HCT116 (cell line): ENCODE measurements around the gene MMP15. TPM values are rescaled to one million over a fixed set of nuclear protein-coding genes. Genes with fewer than 3 reads are reported as not detected.

Experiments
- ATAC-seq: fragments of 200-7000 bp; cut with Tn5 transposase; 2 replicates; pipeline ENCODE4 v1.9.1; 2020; ENCODE audit warnings: mild to moderate bottlenecking, moderate library complexity
- BruUV-seq: library from RNA; stranded (reverse); fragments of 400-500 nt; replicated peaks from 2 replicates; lab custom pipeline; 2021; lab: Mats Ljungman, UMichigan
- CTCF ChIA-PET: fragments of 300-600 bp; sonication (Branson Sonifier 250); formaldehyde crosslinking; loops from one replicate; lab custom pipeline; 2021; ENCODE audit warnings: antibody characterized with exemption; lab: Charles Lee
- POLR2A ChIA-PET: fragments of 300-600, 350-600 bp; sonication (Branson Sonifier 250); formaldehyde crosslinking; loops from one replicate; lab custom pipeline; 2021; ENCODE audit warnings: antibody characterized with exemption; lab: Charles Lee
- RAD21 ChIA-PET, 2 experiments: fragments of 300-600 bp; sonication (Branson Sonifier 250); formaldehyde crosslinking; loops; one replicate each; lab custom pipeline; 2023; ENCODE audit warnings: low total read pairs in 2 of 2; ENCODE audit not compliant: uncharacterized antibody in 2 of 2, unreplicated experiment in 2 of 2, low non-redundant PET in 1 of 2; lab: Charles Lee
- DNase-seq: peaks from one replicate; pipeline ENCODE4 v3.0.0-alpha.2; 2010; ENCODE audit warnings: low read depth, low spot score
- H2AFZ ChIP-seq: fragments of 200-600 bp; shearing (Covaris generic), sonication (generic); 2 replicates; pipeline ENCODE4 v1.6.1; 2017; ENCODE audit warnings: low read depth, mixed run types, mixed read lengths, antibody characterized with exemption, low read length; ENCODE audit not compliant: poor library complexity, severe bottlenecking
- H3K27ac ChIP-seq: 2 replicates; pipeline ENCODE4 v1.5.1; 2012; ENCODE audit warnings: low read depth, low read length
- H3K27me3 ChIP-seq: fragments of 200-600 bp; sonication (generic); 2 replicates; pipeline ENCODE4 v1.6.1; 2016; ENCODE audit warnings: mixed run types, low read length, mixed read lengths; ENCODE audit not compliant: insufficient read depth
- H3K36me3 ChIP-seq, 2 experiments: fragments of 200-500 bp in 1 of 2; fragments of 200-600 bp in 1 of 2; sonication (Bioruptor generic) in 1 of 2; sonication (generic) in 1 of 2; 2 replicates each; pipeline versions ENCODE4 v1.5.1 to v1.6.1; 2014 to 2016; ENCODE audit warnings: low read length in 2 of 2, inconsistent platforms in 1 of 2, mixed read lengths in 1 of 2, mixed run types in 1 of 2; ENCODE audit not compliant: insufficient read depth in 2 of 2, control insufficient read depth in 1 of 2
- H3K4me1 ChIP-seq, 2 experiments: fragments of 200-600 bp in 1 of 2; sonication (generic) in 1 of 2; 2 replicates each; pipeline versions ENCODE4 v1.5.1 to v1.6.1; 2012 to 2017; ENCODE audit warnings: low read length in 2 of 2, inconsistent platforms in 1 of 2, mild to moderate bottlenecking in 1 of 2, mixed read lengths in 1 of 2, mixed run types in 1 of 2, moderate library complexity in 1 of 2; ENCODE audit not compliant: insufficient read depth in 2 of 2, control insufficient read depth in 1 of 2
- H3K4me2 ChIP-seq: fragments of 200-600 bp; sonication (generic); 2 replicates; pipeline ENCODE4 v1.6.1; 2017; ENCODE audit warnings: mixed run types, low read length, mixed read lengths
- H3K4me3 ChIP-seq, 2 experiments: fragments of 200-600 bp in 1 of 2; sonication (generic) in 1 of 2; replicated peaks in 1 of 2; 2 replicates each; pipeline ENCODE4 v1.5.1; 2011 to 2016; ENCODE audit warnings: low read length in 2 of 2, control low read depth in 1 of 2, low read depth in 1 of 2, mild to moderate bottlenecking in 1 of 2, mixed read lengths in 1 of 2, mixed run types in 1 of 2
- H3K79me2 ChIP-seq: fragments of 200-600 bp; sonication (generic); 2 replicates; pipeline ENCODE4 v1.6.1; 2017; ENCODE audit warnings: mild to moderate bottlenecking, mixed run types, low read length, moderate library complexity, mixed read lengths; ENCODE audit not compliant: insufficient read depth
- H3K9ac ChIP-seq: fragments of 200-600 bp; sonication (generic); 2 replicates; pipeline ENCODE4 v1.6.1; 2016; ENCODE audit warnings: low read length, mixed read lengths
- H3K9me2 ChIP-seq: fragments of 200-600 bp; sonication (generic), shearing (Covaris generic); 2 replicates; pipeline ENCODE4 v1.6.1; 2017; ENCODE audit warnings: mixed run types, mild to moderate bottlenecking, moderate library complexity; ENCODE audit not compliant: insufficient read depth
- H3K9me3 ChIP-seq, 2 experiments: fragments of 200-500 bp in 1 of 2; fragments of 200-600 bp in 1 of 2; sonication (Bioruptor generic) in 1 of 2; sonication (generic) in 1 of 2; 2 replicates each; pipeline ENCODE4 v1.6.1; 2014 to 2017; ENCODE audit warnings: low read length in 2 of 2, mixed read lengths in 2 of 2, inconsistent platforms in 1 of 2, low read depth in 1 of 2, mild to moderate bottlenecking in 1 of 2, mixed run types in 1 of 2, moderate library complexity in 1 of 2; ENCODE audit not compliant: control insufficient read depth in 1 of 2, insufficient read depth in 1 of 2
- H4K20me1 ChIP-seq: fragments of 200-600 bp; sonication (generic), shearing (Covaris generic); 2 replicates; pipeline ENCODE4 v1.6.1; 2017; ENCODE audit warnings: mixed run types, mild to moderate bottlenecking, moderate library complexity; ENCODE audit not compliant: insufficient read depth
- ATF3 ChIP-seq: IDR thresholded peaks from 2 replicates; pipeline ENCODE4 v1.6.1; 2012
- EGR1 ChIP-seq: IDR thresholded peaks from 2 replicates; pipeline ENCODE4 v1.6.1; 2012; ENCODE audit warnings: low read depth
- ELF1 ChIP-seq: IDR thresholded peaks from 2 replicates; pipeline ENCODE4 v1.6.1; 2012; ENCODE audit warnings: low read depth, borderline replicate concordance
- EZH2 ChIP-seq: fragments of 200-600 bp; sonication (generic); IDR thresholded peaks from 2 replicates; pipeline ENCODE4 v1.6.1; 2017; ENCODE audit warnings: antibody characterized with exemption, mixed run types
- FOSL1 ChIP-seq: IDR thresholded peaks from 2 replicates; pipeline ENCODE4 v1.6.1; 2012; ENCODE audit warnings: low read depth
- JUND ChIP-seq: IDR thresholded peaks from 2 replicates; pipeline ENCODE4 v1.6.1; 2012
- MAX ChIP-seq: IDR thresholded peaks from 2 replicates; pipeline ENCODE4 v1.6.1; 2012
- POLR2AphosphoS5 ChIP-seq: IDR thresholded peaks from 2 replicates; pipeline ENCODE4 v1.6.1; 2011; ENCODE audit warnings: mild to moderate bottlenecking, low read depth, low read length, moderate library complexity
- RAD21 ChIP-seq: IDR thresholded peaks from 2 replicates; pipeline ENCODE4 v1.6.1; 2012; ENCODE audit warnings: low read depth, mild to moderate bottlenecking
- REST ChIP-seq: IDR thresholded peaks from 2 replicates; pipeline ENCODE4 v1.6.1; 2012; ENCODE audit warnings: low read depth
- SP1 ChIP-seq: IDR thresholded peaks from 2 replicates; pipeline ENCODE4 v1.6.1; 2012; ENCODE audit warnings: low read depth
- SRF ChIP-seq: IDR thresholded peaks from 2 replicates; pipeline ENCODE4 v1.6.1; 2012; ENCODE audit warnings: low read depth
- YY1 ChIP-seq: IDR thresholded peaks from 2 replicates; pipeline ENCODE4 v1.6.1; 2011; ENCODE audit warnings: low read length, low read depth, moderate library complexity, mild to moderate bottlenecking; ENCODE audit not compliant: insufficient replicate concordance; ENCODE audit errors: extremely low read depth
- ZFX ChIP-seq: fragments of 450-650 bp; IDR thresholded peaks from 2 replicates; pipeline ENCODE4 v1.6.1; 2017
- ZNF274 ChIP-seq: fragments of 200-500 bp; sonication (Bioruptor generic); IDR thresholded peaks from 2 replicates; pipeline ENCODE4 v1.6.1; 2014; ENCODE audit warnings: mild to moderate bottlenecking, low read depth, low read length, inconsistent platforms
- intact Hi-C: fragments of 100-400 bp; cut with micrococcal nuclease; formaldehyde crosslinking; loops from 2 replicates; pipeline ENCODE4 v1.10.0; 2022
- total RNA-seq: library from RNA; stranded (reverse); gene quantifications from one replicate; pipeline ENCODE4 v1.2.1, GENCODE V29; 2021; ENCODE audit not compliant: unreplicated experiment

MMP15 gene
- total RNA-seq, 1 experiment from 2014 or later, result 38.5 TPM

GRCh38 chr16:58035356-58036170, 10.0 kb downstream of the MMP15 start:
- intact Hi-C loops, result no loop called here
- Histone ChIP-seq H3K4me3 (no peak overlapping the region), H3K36me3 (peaks cover 5 to 7% of the 10 kb centered on the region in 2 experiments; a peak in 2 of 4 replicates), H3K4me2 (no peak overlapping the region), H3K9me2 (no peaks in the 10 kb centered on the region), H2AFZ (no peak overlapping the region), H3K27me3 (no peaks in the 10 kb centered on the region), H3K4me1 (peaks cover 0 to 3% of the 10 kb centered on the region in 2 experiments; a peak in 1 of 4 replicates), H3K9ac (no peak overlapping the region), H4K20me1 (no peaks in the 10 kb centered on the region), H3K9me3 (no peaks in the 10 kb centered on the region), H3K79me2 (peaks cover 7% of the 10 kb centered on the region; the same call in 1 of the 2 replicates), H3K27ac (no peak overlapping the region; the same call in 1 of the 2 replicates)
- DNase-seq (no peak), ATAC-seq (no peak)
- CTCF ChIA-PET, result no interaction called here
- RAD21 ChIA-PET, result no interaction called here
- POLR2A ChIA-PET, result no interaction called here
- no peak for TF ChIP-seq MAX
- BruUV-seq, result no TSS peak

- Histone ChIP-seq H3K27ac (no peak overlapping the region), H3K9me3 (no peaks in the 10 kb centered on the region), H4K20me1 (no peaks in the 10 kb centered on the region), H2AFZ (no peak overlapping the region), H3K4me2 (no peak overlapping the region), H3K27me3 (no peaks in the 10 kb centered on the region), H3K36me3 (peaks cover 5 to 7% of the 10 kb centered on the region in 2 experiments; a peak in 2 of 4 replicates), H3K79me2 (peaks cover 7% of the 10 kb centered on the region; the same call in 1 of the 2 replicates), H3K4me1 (peaks cover 0 to 3% of the 10 kb centered on the region in 2 experiments; a peak in 1 of 4 replicates), H3K4me3 (no peak overlapping the region), H3K9ac (no peak overlapping the region), H3K9me2 (no peaks in the 10 kb centered on the region)
- intact Hi-C loops, result no loop called here
- ChIA-PET CTCF (no interaction called here), POLR2A (no interaction called here), RAD21 (no interaction called here)
- no peak for DNase-seq
- no peak for ATAC-seq
- no TSS peak for BruUV-seq
- no peak for TF ChIP-seq POLR2AphosphoS5
- TF ChIP-seq JUND, result no peak
- TF ChIP-seq ZFX, result no peak
- no peak for TF ChIP-seq YY1
- no peak for TF ChIP-seq FOSL1
- TF ChIP-seq MAX, result no peak
- TF ChIP-seq ZNF274, result no peak
- TF ChIP-seq SRF, result no peak
- no peak for TF ChIP-seq RAD21
- TF ChIP-seq EZH2, result no peak
- TF ChIP-seq ATF3, result no peak
- no peak for TF ChIP-seq ELF1
- no peak for TF ChIP-seq SP1
- no peak for TF ChIP-seq REST
- no peak for TF ChIP-seq EGR1
These were observed 11.4 kb downstream of the MMP15 start for GRCh38 chr16:58036943-58037342.
